ENCODE measurements around the gene ZFTA.

DNA sequence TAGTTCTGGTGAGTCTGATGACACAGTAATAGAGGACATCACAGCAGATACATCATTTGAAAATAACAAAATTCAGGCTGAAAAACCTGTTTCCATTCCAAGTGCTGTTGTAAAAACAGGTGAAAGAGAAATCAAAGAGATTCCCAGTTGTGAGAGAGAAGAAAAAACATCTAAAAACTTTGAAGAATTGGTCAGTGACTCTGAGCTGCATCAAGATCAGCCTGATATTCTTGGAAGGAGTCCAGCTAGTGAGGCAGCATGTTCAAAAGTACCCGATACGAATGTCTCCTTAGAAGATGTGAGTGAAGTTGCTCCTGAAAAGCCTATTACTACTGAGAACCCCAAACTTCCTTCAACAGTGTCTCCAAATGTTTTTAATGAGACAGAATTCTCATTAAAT, 48.6 kb downstream of the ZFTA start:
- TF ChIP-seq, protein P1, sequence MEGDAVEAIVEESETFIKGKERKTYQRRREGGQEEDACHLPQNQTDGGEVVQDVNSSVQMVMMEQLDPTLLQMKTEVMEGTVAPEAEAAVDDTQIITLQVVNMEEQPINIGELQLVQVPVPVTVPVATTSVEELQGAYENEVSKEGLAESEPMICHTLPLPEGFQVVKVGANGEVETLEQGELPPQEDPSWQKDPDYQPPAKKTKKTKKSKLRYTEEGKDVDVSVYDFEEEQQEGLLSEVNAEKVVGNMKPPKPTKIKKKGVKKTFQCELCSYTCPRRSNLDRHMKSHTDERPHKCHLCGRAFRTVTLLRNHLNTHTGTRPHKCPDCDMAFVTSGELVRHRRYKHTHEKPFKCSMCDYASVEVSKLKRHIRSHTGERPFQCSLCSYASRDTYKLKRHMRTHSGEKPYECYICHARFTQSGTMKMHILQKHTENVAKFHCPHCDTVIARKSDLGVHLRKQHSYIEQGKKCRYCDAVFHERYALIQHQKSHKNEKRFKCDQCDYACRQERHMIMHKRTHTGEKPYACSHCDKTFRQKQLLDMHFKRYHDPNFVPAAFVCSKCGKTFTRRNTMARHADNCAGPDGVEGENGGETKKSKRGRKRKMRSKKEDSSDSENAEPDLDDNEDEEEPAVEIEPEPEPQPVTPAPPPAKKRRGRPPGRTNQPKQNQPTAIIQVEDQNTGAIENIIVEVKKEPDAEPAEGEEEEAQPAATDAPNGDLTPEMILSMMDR (IDR thresholded peaks at IDR 0.05) = no peak
- no peak for TF ChIP-seq POLR2AphosphoS5 (IDR thresholded peaks at IDR 0.05)

All from prostate gland (tissue), 2 donors.